Endothelial cell of coronary artery (primary cell): Measurements from ENCODE around the gene SORCS2. TPM values are rescaled to one million over a fixed set of nuclear protein-coding genes. Genes with fewer than 3 reads are reported as not detected.

Source experiments
- total RNA-seq: library from RNA; depleted of rRNA; stranded (reverse); fragments of >200 nt; gene quantifications from 2 replicates; pipeline ENCODE4 v1.2.3, GENCODE V29; 2014

SORCS2 gene
- under 0.01 and 0.66 TPM in 2 replicates for total RNA-seq

DNA sequence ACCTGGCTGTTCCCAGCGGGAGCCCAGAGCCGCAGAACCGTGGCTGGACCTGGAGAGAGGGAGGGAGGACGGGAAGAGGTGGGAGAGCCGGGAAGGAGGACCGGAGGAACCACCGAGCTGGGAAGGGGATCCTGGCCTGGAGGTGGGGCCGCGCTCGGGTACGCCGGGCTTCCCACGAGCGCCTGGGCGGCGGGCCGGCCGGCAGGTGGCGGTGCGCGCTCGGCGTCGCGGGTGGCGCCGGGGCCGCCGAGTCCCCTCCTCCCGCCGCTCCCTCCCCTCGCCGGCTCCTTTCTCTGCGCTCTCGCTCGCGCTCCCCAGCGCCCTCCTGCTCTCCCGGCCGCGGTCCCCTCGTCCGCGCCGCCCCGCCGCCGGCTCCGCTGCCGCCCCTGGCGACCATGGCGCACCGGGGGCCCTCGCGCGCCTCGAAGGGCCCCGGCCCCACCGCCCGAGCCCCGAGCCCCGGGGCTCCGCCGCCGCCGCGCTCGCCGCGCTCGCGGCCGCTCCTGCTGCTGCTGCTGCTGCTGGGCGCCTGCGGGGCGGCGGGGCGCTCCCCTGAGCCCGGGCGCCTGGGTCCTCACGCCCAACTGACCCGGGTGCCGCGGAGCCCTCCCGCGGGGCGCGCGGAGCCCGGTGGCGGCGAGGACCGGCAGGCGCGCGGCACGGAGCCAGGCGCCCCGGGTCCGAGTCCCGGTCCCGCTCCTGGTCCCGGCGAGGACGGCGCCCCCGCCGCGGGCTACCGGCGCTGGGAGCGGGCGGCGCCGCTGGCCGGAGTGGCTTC is at the start of gene SORCS2:
Gene SORCS2 (plus strand): TSS at position 287 of the 778 bp plus-strand sequence.

DNA sequence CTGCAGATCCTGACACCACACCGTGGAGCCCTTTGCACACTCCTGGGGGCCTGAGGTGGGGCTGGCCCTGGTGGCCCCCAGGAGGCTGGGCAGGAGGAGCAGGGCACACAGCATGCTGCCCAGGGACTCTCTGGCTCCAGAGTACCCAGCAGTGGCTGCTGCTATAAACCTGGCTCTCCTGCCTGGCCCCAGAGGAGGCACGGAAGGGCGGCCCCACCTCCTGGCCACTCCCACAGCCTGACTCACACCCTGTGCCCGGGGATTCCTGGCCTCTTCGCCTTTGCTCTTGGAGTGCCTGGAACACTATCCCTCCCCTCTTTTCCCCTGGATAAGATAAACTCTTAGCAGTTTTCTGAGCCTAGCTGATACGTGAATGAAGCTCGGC is 242.4 kb downstream of the SORCS2 start, which contains the start of gene PSAPL1:
Gene PSAPL1 (minus strand): TSS at position 165 of the 385 bp plus-strand sequence. CDS start 51 bp downstream, at position 114.

Other genes starting within 250 kb of the SORCS2 start
- 8.7 and 11.7 TPM in 2 replicates for gene TADA2B, start 149.2 kb upstream of the SORCS2 start, total RNA-seq
- gene GRPEL1, start 124.5 kb upstream of the SORCS2 start, total RNA-seq, result 62.5 and 64.5 TPM in 2 replicates
- gene PSAPL1, start 242.4 kb downstream of the SORCS2 start, total RNA-seq, result not detected in 2 replicates